GM12873 (cell line): ENCODE measurements around the gene ANKZF1.

Source experiments
- TF ChIP-seq, protein P1 (sequence below): IDR thresholded peaks from 2 replicates; pipeline ENCODE4 v1.5.1; 2012; ENCODE audit warnings: low read depth, mild to moderate bottlenecking, moderate library complexity, low read length, control low read depth; ENCODE audit not compliant: insufficient read depth; ENCODE audit errors: missing control alignments

ANKZF1 gene, protein sequence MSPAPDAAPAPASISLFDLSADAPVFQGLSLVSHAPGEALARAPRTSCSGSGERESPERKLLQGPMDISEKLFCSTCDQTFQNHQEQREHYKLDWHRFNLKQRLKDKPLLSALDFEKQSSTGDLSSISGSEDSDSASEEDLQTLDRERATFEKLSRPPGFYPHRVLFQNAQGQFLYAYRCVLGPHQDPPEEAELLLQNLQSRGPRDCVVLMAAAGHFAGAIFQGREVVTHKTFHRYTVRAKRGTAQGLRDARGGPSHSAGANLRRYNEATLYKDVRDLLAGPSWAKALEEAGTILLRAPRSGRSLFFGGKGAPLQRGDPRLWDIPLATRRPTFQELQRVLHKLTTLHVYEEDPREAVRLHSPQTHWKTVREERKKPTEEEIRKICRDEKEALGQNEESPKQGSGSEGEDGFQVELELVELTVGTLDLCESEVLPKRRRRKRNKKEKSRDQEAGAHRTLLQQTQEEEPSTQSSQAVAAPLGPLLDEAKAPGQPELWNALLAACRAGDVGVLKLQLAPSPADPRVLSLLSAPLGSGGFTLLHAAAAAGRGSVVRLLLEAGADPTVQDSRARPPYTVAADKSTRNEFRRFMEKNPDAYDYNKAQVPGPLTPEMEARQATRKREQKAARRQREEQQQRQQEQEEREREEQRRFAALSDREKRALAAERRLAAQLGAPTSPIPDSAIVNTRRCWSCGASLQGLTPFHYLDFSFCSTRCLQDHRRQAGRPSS

GRCh38 chr2:219229305-219230058 lies at the start of gene ANKZF1, which contains the start of gene ATG9A:
TSS of gene ANKZF1 (plus strand) at chr2:219229806. CDS start at chr2:219230258, 452 bp downstream.
TSS of gene ATG9A (minus strand) at chr2:219229636. CDS start at chr2:219228024, 1,612 bp downstream.
- TF ChIP-seq, protein P1, sequence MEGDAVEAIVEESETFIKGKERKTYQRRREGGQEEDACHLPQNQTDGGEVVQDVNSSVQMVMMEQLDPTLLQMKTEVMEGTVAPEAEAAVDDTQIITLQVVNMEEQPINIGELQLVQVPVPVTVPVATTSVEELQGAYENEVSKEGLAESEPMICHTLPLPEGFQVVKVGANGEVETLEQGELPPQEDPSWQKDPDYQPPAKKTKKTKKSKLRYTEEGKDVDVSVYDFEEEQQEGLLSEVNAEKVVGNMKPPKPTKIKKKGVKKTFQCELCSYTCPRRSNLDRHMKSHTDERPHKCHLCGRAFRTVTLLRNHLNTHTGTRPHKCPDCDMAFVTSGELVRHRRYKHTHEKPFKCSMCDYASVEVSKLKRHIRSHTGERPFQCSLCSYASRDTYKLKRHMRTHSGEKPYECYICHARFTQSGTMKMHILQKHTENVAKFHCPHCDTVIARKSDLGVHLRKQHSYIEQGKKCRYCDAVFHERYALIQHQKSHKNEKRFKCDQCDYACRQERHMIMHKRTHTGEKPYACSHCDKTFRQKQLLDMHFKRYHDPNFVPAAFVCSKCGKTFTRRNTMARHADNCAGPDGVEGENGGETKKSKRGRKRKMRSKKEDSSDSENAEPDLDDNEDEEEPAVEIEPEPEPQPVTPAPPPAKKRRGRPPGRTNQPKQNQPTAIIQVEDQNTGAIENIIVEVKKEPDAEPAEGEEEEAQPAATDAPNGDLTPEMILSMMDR = no peak

- TF ChIP-seq, protein P1 = no peak
These were observed 48.6 kb upstream of the ANKZF1 start for GRCh38 chr2:219180961-219181360.

DNA sequence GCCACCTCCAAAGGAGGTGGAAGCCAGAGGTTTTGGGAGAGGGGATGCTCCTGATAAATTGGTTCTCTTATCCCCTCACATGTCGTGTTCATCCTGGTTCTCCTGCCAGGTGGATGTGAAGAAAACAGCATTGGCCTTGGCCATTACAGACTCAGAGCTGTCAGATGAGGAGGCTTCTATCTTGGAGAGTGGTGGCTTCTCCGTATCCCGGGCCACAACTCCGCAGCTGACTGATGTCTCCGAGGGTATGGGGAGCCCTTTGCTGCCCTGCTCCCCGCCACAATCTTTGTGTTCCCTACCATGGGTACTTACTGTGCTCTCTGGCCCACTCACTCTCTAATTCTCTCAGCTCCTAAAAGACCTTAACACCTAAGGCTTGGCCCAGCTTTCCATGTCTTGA lies 48.1 kb upstream of the ANKZF1 start:
- TF ChIP-seq, protein P1 = no peak

GRCh38 chr2:219182331-219183150 lies 47.1 kb upstream of the ANKZF1 start:
- TF ChIP-seq, protein P1 = no peak

DNA sequence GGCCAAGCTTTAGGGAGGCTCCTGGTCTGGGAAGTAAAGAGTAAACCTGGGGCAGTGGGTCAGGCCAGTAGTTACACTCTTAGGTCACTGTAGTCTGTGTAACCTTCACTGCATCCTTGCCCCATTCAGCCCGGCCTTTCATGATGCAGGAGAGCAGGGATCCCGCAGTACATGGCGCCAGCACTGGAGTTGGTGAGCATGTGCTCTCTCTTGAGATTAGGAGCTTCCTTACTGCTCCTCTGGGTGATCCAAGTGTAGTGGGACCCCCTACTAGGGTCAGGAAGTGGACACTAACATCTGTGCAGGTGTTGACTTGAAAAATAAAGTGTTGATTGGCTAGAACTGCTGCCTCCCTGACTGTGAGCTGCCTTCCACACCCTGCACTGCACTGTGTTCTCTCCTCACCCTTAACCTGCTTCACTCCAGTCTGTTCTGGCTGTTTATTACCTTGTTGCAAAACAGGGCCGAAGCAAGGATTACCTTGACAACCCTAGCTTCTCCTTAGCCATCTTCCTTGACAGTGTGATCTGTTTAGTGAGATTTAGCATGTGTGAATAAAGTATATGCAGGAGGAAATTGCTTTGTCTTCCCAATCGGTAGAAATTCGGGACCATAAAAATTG lies 46.3 kb upstream of the ANKZF1 start:
- TF ChIP-seq, protein P1 = no peak

GRCh38 chr2:219184121-219184520 lies 45.5 kb upstream of the ANKZF1 start:
- TF ChIP-seq, protein P1 = no peak
